ENCODE data around the gene TBL3. TPM values are rescaled to one million over a fixed set of nuclear protein-coding genes. Genes with fewer than 3 reads are reported as not detected.
A peak's percentile ranks its signal among the peaks of the same experiment; 100 is the strongest.

Gene TBL3
- total RNA-seq, 1 donor from 2014 or later = 44.5 TPM

DNA sequence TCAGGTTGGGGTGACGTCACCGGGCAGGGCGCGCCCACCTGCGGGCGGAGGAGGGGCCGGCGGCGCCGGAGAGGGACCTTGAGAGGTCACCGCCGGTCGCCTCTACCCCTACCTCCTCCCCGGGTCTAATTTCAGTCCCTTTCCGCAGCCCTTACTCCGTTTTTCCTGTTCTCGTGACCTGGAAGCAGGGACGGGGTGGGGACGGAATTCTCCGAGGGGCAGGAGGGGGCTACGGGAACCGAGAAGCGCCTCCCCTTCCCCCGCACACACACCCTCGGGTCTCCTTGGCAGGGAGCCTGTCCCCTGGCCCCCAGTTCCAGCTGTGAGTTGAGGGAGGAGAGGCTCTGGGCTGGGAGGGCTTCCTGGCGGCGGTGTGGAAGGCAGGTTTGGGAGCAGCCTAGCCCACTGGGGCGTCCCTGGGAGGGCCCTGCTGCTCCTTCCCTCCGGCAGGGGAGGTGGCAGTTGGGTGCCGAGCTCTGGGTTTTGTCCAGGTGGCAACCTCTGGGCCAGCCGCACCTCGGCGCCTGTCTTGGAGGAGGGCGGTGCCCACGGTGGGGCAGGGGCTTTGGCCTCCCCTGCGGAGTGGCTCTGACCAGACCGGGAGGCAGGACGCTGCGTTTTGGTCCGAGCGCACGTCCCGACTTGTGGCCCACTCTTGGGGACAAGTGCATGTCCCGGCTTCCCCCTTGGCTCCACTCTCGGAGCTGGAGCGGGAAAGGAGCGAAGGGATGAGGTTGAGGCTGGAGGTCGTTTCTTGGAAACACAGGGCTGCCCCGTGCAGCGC, 18.7 kb downstream of the TBL3 start:
- Histone ChIP-seq H3K36me3 (ENCODE audit: control insufficient read depth, insufficient read depth, low read length) (peaks cover 9% of the 10 kb centered on the region), H3K27me3 (ENCODE audit: control insufficient read depth, insufficient read depth, low read length) (peaks cover 14% of the 10 kb centered on the region), H3K4me3 (ENCODE audit: low read depth, low read length) (peak overlapping the region; percentile 21)
- no peak for FAIRE-seq
- TF ChIP-seq, protein P1, sequence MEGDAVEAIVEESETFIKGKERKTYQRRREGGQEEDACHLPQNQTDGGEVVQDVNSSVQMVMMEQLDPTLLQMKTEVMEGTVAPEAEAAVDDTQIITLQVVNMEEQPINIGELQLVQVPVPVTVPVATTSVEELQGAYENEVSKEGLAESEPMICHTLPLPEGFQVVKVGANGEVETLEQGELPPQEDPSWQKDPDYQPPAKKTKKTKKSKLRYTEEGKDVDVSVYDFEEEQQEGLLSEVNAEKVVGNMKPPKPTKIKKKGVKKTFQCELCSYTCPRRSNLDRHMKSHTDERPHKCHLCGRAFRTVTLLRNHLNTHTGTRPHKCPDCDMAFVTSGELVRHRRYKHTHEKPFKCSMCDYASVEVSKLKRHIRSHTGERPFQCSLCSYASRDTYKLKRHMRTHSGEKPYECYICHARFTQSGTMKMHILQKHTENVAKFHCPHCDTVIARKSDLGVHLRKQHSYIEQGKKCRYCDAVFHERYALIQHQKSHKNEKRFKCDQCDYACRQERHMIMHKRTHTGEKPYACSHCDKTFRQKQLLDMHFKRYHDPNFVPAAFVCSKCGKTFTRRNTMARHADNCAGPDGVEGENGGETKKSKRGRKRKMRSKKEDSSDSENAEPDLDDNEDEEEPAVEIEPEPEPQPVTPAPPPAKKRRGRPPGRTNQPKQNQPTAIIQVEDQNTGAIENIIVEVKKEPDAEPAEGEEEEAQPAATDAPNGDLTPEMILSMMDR (IDR thresholded peaks at IDR 0.05; ENCODE audit: insufficient read depth, low read length, severe bottlenecking) = no peak
- no peak for DNase-seq (ENCODE audit: low read depth)

DNA sequence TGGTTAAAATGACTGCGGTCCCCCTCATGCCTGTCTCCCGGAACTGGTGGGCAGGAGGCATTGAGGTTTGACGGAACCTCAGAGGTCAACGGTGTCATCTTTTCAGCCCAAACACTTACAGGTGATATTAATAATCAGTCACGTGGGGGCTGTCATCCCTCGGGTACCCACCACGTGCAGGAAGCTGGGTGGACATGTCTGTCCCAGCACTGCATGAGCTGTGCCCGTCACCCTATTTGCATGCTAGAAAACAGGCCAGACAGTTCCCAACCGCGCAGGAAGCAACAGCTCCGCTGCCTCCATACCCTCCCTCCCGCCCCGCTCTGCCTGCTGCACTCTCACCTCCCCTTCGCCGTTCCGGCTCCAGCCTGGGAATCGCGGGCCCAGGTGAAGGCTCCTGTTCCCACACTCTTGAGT, 19.3 kb downstream of the TBL3 start:
- TF ChIP-seq, protein P1 (IDR thresholded peaks at IDR 0.05; ENCODE audit: insufficient read depth, low read length, severe bottlenecking) = no peak
- H3K4me3 ChIP-seq (ENCODE audit: low read depth, low read length) = no peak overlapping the region
- DNase-seq (ENCODE audit: low read depth) (no peak), FAIRE-seq (no peak)
- peaks cover 3% of the 10 kb centered on the region for H3K36me3 ChIP-seq (ENCODE audit: control insufficient read depth, insufficient read depth, low read length)
- peaks cover 14% of the 10 kb centered on the region for H3K27me3 ChIP-seq (ENCODE audit: control insufficient read depth, insufficient read depth, low read length)

DNA sequence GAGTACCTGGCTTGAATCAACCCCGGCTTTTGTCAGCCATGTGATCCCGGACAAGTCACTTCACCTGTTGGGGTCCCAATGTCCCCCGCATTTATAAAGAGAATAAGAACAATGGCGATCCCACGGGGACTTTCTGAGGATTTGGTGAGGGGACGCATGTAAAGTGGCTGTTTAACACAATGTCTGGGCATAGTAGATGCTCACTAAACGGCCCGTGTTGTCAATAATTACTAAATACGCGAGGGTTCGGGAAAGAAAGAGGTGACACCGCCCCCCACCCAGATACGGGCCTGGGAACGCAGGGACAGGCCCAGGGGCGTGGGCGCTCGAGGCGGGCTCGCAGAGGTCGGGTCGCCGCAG, 19.7 kb downstream of the TBL3 start:
- Histone ChIP-seq H3K27me3 (ENCODE audit: control insufficient read depth, insufficient read depth, low read length) (peaks cover 14% of the 10 kb centered on the region), H3K4me3 (ENCODE audit: low read depth, low read length) (peak overlapping the region; percentile 28), H3K36me3 (ENCODE audit: control insufficient read depth, insufficient read depth, low read length) (no peaks in the 10 kb centered on the region)
- DNase-seq (ENCODE audit: low read depth) (no peak), FAIRE-seq (no peak)
- TF ChIP-seq, protein P1 (IDR thresholded peaks at IDR 0.05; ENCODE audit: insufficient read depth, low read length, severe bottlenecking) = no peak

DNA sequence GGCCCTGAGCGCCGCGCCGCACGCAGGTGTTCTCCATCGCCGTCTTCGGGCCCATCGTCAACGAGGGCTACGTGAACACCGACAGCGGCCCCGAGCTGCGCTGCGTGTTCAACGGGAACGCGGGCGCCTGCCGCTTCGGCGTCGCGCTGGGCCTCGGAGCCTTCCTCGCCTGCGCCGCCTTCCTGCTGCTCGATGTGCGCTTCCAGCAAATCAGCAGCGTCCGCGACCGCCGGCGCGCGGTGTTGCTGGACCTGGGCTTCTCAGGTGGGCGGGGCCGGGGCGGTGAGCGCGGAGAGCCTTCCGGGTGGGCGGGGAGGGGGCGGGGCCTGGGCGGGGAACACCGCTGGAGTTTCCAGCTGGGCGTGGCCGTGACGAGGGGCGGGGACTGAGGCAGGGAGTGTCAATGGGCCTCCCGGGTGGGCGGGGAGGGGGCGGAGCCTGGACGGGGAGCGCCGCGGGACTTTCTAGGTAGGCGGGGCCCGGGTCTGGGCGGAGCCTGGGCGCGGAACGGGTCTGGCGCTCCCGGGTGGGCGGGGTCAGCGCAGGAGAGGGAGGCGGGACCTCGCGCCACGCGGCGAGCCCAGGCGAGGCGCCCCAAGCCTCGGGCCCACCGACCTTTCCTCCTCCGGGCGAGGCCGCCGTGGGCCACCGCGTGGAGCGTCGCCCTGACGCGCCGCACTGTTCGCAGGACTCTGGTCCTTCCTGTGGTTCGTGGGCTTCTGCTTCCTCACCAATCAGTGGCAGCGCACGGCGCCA, 20.3 kb downstream of the TBL3 start:
- TF ChIP-seq, protein P1 (IDR thresholded peaks at IDR 0.05; ENCODE audit: insufficient read depth, low read length, severe bottlenecking) = no peak
- no peak for FAIRE-seq
- peak; percentile 65 for DNase-seq (ENCODE audit: low read depth)
- Histone ChIP-seq H3K4me3 (ENCODE audit: low read depth, low read length) (peak overlapping the region; percentile 28), H3K27me3 (ENCODE audit: control insufficient read depth, insufficient read depth, low read length) (peaks cover 14% of the 10 kb centered on the region), H3K36me3 (ENCODE audit: control insufficient read depth, insufficient read depth, low read length) (peaks cover 2% of the 10 kb centered on the region)

DNA sequence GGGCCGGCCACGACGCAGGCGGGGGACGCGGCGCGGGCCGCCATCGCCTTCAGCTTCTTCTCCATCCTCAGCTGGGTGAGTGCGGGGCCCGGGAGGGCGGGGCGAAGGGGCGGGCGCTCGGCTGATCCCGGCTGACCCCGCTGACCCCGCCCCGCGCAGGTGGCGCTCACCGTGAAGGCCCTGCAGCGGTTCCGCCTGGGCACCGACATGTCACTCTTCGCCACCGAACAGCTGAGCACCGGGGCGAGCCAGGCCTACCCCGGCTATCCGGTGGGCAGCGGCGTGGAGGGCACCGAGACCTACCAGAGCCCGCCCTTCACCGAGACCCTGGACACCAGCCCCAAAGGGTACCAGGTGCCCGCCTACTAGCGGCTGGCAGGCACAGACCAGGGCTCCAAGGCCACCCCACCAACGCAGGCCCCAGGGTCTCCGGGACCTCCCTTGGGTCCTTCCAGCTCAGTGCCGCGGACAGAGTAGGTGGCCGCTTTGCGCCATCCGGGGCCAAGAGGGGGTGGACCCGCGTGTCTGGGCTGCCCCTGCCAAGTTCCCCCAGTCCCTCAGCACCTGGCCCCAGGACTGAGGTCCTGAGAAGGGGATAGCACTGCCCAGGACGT, 21.0 kb downstream of the TBL3 start:
- Histone ChIP-seq H3K27me3 (ENCODE audit: control insufficient read depth, insufficient read depth, low read length) (peaks cover 14% of the 10 kb centered on the region), H3K36me3 (ENCODE audit: control insufficient read depth, insufficient read depth, low read length) (peaks cover 8% of the 10 kb centered on the region), H3K4me3 (ENCODE audit: low read depth, low read length) (no peak overlapping the region)
- DNase-seq (ENCODE audit: low read depth) = no peak
- FAIRE-seq = no peak
- TF ChIP-seq, protein P1 (IDR thresholded peaks at IDR 0.05; ENCODE audit: insufficient read depth, low read length, severe bottlenecking) = no peak
